AG04449 (cell line): Measurements from ENCODE around the gene NDUFAF7.

ENCODE experiments used
- CTCF ChIA-PET: fragments of 350-600 bp; formaldehyde crosslinking; extraction: SDS; loops from one replicate; lab custom pipeline; 2021; ENCODE audit warnings: antibody characterized with exemption; lab: Yijun Ruan, JAX
- POLR2A ChIA-PET: fragments of 400-600, 350-600 bp; formaldehyde crosslinking; extraction: SDS; loops from one replicate; lab custom pipeline; 2020; ENCODE audit warnings: antibody characterized with exemption, inconsistent platforms; lab: Yijun Ruan, JAX
- DNase-seq: peaks from one replicate; pipeline ENCODE4 v3.0.0-alpha.2; 2010; ENCODE audit warnings: low read depth, low spot score
- H3K4me3 ChIP-seq: 2 replicates; pipeline ENCODE4 v1.5.1; 2011; ENCODE audit warnings: low read depth, mild to moderate bottlenecking, control low read depth, low read length
- TF ChIP-seq, protein P1 (sequence below): IDR thresholded peaks from one replicate; pipeline ENCODE4 v1.5.1; 2011; ENCODE audit warnings: mild to moderate bottlenecking, moderate library complexity, low read length, control low read depth, inconsistent platforms; ENCODE audit not compliant: insufficient read depth; ENCODE audit errors: missing control alignments

Gene NDUFAF7, protein sequence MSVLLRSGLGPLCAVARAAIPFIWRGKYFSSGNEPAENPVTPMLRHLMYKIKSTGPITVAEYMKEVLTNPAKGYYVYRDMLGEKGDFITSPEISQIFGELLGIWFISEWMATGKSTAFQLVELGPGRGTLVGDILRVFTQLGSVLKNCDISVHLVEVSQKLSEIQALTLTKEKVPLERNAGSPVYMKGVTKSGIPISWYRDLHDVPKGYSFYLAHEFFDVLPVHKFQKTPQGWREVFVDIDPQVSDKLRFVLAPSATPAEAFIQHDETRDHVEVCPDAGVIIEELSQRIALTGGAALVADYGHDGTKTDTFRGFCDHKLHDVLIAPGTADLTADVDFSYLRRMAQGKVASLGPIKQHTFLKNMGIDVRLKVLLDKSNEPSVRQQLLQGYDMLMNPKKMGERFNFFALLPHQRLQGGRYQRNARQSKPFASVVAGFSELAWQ

DNA sequence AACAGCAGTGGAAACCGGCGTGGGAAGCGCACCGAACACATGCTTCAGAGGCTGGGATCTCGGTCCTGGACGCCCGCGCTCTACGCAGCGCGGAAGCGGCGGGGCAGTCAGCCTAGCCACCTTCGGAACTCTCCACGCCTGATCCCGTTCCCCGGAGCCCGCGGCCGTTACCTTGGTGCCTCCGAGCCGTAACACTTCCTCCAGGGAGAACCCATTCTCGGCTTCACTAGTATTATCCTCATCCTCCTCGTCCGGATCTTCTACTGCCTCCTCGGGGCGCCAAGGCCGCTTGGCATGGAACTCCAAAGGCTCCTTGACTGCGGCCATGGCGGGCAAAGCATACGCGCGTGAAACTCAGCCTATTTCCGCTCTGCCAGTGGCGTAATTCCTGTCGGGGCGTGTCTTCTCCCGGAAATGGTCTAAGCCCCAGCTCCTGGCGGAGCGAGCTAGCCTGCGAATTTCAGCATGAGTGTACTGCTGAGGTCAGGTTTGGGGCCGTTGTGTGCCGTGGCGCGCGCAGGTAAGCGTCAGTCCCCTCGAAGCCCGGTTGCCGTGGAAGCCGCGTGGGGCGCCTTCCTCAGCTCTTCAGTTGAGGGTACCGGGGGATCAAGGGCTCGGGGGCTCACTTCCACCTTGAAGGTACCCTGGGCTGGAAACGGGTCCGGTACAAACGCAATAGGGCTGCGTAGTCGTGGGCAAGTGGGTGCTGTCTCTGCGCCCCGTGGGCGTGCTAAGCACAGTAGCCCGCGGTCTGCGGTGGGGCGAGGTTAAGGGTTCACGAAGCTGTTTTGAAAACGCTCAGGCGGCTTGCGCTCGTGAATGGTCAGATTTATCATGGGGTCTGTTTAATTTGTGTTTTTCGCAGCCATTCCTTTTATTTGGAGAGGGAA, at the start of gene NDUFAF7, which contains the start of gene CEBPZ:
TSS of gene NDUFAF7 (plus strand) at position 418 of the 890 bp plus-strand sequence. CDS start at position 466, 48 bp downstream.
TSS of gene CEBPZ (minus strand) at position 356 of the 890 bp plus-strand sequence. CDS start at position 327, 29 bp downstream.
- ChIA-PET CTCF (interaction anchor here (1.0 to 3.2 kb wide), 3 partner anchors 11 to 63 kb away, joined by 3 to 20 read pairs (median 5); no protein-coding TSS in a partner anchor), POLR2A (interaction anchor here (1.0 kb wide), 1 partner anchor 34 kb away, joined by 3 read pairs; no protein-coding TSS in a partner anchor)

DNA sequence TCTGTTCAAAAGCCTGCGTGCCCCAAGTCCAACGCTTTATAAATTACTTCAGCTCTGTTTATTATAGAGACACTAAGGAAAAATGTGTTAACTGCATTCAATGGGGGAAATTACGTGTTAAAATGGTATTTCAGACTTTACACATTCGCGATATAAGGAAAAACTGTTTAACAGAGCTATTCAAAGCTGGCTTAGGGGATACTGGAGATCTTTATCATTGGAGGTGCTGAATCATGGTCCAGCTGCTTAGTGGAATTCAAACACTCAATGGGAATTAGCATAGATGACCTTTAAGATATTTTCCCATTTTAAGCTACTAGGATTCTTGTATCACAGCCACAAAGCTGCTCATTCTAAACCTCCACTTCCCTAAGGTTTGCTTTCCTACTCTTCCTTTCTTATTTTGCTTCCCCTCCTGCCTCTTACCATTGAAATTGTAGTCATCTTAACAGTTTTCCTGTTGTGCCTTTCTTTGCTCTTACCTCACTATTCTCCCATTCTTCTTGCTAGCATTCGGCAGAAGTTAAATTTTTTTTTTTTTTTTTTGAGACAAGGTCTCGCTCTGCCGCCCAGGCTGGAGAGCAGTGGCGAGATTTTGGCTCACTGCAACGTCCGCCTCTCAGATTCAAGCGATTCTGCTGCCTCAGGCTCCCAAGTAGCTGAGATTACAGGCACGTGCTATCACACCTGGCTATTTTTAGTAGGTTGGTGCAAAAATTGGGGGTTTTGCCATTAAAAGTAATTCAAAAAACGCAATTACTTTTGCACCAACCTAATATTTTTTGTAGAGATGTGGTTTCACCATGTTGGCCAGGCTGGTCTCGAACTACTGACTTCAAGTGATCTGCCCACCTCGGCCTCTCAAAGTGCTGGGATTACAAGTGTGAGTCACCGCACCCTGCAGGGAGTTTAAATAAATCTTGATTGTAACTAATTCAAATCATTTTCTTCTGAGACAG, 49.5 kb upstream of the NDUFAF7 start:
- TF ChIP-seq, protein P1, sequence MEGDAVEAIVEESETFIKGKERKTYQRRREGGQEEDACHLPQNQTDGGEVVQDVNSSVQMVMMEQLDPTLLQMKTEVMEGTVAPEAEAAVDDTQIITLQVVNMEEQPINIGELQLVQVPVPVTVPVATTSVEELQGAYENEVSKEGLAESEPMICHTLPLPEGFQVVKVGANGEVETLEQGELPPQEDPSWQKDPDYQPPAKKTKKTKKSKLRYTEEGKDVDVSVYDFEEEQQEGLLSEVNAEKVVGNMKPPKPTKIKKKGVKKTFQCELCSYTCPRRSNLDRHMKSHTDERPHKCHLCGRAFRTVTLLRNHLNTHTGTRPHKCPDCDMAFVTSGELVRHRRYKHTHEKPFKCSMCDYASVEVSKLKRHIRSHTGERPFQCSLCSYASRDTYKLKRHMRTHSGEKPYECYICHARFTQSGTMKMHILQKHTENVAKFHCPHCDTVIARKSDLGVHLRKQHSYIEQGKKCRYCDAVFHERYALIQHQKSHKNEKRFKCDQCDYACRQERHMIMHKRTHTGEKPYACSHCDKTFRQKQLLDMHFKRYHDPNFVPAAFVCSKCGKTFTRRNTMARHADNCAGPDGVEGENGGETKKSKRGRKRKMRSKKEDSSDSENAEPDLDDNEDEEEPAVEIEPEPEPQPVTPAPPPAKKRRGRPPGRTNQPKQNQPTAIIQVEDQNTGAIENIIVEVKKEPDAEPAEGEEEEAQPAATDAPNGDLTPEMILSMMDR, result no peak
- H3K4me3 ChIP-seq, result no peak overlapping the region
- ChIA-PET CTCF (interaction anchor here (4.8 kb wide), 1 partner anchor 13 kb away, joined by 54 read pairs; no protein-coding TSS in a partner anchor), POLR2A (interaction anchor here (0.9 kb wide), 1 partner anchor 25 kb away, joined by 4 read pairs; the partner anchor contains the start of gene EIF2AK2)
- peak; percentile 38 for DNase-seq

More for the DNA sequence above, at the start of gene NDUFAF7, which contains the start of gene CEBPZ:
- DNase-seq, result peak; percentile 63
- TF ChIP-seq, protein P1, result no peak
- peak within 1 kb of the TSS; percentile 93 for H3K4me3 ChIP-seq

- no peak within 1 kb of the TSS for H3K4me3 ChIP-seq
- no peak for DNase-seq
- POLR2A ChIA-PET, result no interaction called here
- CTCF ChIA-PET, result interaction anchor here (1.6 to 2.0 kb wide), 2 partner anchors 11 to 20 kb away, joined by 5 to 15 read pairs; no protein-coding TSS in a partner anchor
- TF ChIP-seq, protein P1, result no peak
Measured at GRCh38 chr2:37188570-37188969, 42.9 kb upstream of the NDUFAF7 start, which contains the start of gene SULT6B1. Gene SULT6B1 (minus strand): TSS chr2:37188670. CDS start chr2:37188640, 30 bp downstream.

DNA sequence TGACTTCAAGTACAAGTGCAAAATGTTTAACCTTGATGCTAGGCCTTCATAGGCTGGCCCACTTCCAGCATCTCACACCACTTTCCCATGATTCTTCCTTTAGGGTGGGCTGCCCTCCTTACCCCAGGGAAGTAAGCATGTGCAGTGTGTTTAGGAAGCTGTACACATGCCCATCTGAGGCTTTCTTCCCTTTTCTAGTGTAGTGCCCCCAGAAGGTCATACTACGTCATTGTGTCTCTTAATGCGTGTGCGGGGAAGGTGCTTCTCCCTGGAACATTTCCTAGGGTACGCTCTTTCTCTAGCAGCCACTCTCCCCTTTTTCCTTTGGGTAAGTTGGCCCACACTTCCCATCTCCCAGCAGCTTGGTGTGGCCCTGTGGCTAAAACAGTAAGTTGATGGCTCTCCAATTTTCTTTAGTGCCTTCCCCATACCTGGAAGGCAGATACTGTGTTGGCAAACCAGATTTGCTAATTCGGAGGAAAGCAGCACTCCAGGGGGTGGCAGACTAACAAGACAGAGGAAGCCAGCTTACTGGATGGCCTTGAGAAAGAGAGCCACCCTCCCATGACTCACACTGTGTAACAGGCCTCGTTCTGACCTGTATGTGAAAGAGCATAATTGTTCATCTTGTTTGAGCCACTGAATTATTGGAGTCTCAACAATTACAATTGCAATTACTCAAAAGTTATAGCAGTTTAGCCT, 41.9 kb upstream of the NDUFAF7 start:
- DNase-seq, result peak; percentile 75
- ChIA-PET POLR2A (interaction anchor here (1.0 kb wide), 1 partner anchor 22 kb away, joined by 3 read pairs; no protein-coding TSS in a partner anchor), CTCF (interaction anchor here (0.8 to 2.0 kb wide), 6 partner anchors 12 to 32 kb away, joined by 3 to 15 read pairs (median 4); partner anchors contain the start of gene EIF2AK2)
- TF ChIP-seq, protein P1, result no peak
- H3K4me3 ChIP-seq, result no peak overlapping the region

GRCh38 chr2:37190290-37190689, 41.2 kb upstream of the NDUFAF7 start:
- no peak for DNase-seq
- ChIA-PET CTCF (interaction anchor here (0.8 to 2.0 kb wide), 6 partner anchors 12 to 33 kb away, joined by 3 to 15 read pairs (median 4); partner anchors contain the start of gene EIF2AK2), POLR2A (interaction anchor here (1.0 kb wide), 1 partner anchor 23 kb away, joined by 3 read pairs; no protein-coding TSS in a partner anchor)
- no peak overlapping the region for H3K4me3 ChIP-seq
- TF ChIP-seq, protein P1, result no peak
